GM12874 (cell line): ENCODE measurements around the gene SLC22A4.

Experiments
- CTCF ChIP-seq: IDR thresholded peaks from 2 replicates; pipeline ENCODE4 v1.5.1; 2011; ENCODE audit warnings: low read depth, mild to moderate bottlenecking, control low read depth, low read length, moderate library complexity; ENCODE audit not compliant: insufficient read depth

SLC22A4 gene

GRCh38 chr5:132295505-132296411 lies 1.6 kb downstream of the SLC22A4 start:
- TF ChIP-seq CTCF: no peak

DNA sequence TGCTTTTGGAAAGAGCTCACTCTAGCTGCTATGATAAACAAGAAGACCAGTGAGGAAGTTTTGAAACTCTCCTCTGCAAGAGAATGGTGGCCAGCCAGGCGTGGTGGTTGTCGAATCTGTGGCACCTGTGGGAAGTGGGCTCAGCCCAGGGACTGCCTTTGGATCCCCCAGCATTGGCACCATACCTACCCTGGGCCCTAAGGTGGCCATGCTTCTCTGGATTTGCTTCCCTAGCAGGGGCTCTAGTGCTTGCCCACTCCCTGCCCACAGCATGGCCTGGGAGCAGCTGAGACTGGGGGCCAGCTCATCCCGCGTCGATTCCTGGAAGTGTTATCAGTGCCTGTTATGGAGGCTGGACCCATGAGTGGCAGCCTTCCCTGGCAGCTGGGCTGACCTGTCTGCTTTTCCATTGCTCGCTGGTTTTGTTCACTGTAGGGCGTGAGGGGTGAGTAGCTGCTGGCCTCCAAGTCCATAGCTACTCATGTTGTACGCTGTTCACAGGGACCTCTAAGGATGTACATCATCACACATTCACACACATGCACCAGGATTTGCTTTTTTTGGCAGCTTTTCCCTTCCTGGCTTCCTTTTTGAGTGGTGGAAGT lies 2.3 kb downstream of the SLC22A4 start:
- TF ChIP-seq CTCF: no peak

- TF ChIP-seq CTCF: no peak
Measured at GRCh38 chr5:132297211-132297940, 3.2 kb downstream of the SLC22A4 start.

DNA sequence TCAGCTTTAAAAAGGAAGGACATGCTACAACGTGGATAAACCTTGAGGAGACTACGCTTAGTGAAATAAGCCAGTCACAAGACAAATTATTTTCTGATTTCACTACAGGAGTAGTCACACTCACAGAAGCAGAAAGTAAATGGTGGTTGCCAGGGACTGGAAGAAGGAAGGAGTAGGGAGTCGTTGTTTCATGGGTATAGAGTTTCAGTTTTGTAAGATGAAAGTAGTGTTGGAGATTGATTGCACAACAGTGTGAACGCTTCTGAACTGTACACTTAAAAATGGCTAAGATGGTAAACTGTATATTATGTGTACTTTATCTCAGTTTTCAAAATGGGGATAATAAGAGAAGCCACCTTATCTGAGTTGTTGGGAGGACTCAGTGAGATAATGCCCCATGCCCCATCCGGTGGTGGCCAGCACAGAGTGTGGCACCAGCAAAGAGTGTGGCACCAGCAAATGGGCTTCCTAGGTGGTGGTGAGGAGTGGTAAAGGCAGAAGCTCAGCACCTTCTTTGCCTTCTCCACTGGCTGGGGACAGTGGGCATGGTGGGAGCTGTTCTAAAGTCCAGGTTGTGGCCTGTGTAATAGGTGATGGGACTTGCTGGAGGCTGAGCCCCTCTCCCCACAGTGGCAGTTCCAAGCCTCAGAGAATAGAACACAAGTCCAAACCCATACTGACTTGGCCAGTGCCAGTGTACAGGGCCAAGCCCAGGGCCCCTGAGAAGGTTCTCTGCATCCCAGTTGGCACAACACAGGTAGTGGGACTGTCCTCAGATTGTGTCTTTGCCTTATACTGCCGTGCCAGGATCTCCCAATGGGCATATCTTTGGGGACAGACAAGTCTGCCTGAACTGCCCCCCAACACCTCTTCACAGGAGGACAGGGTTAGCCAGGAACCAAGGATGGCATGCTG lies 4.4 kb downstream of the SLC22A4 start:
- no peak for TF ChIP-seq CTCF

DNA sequence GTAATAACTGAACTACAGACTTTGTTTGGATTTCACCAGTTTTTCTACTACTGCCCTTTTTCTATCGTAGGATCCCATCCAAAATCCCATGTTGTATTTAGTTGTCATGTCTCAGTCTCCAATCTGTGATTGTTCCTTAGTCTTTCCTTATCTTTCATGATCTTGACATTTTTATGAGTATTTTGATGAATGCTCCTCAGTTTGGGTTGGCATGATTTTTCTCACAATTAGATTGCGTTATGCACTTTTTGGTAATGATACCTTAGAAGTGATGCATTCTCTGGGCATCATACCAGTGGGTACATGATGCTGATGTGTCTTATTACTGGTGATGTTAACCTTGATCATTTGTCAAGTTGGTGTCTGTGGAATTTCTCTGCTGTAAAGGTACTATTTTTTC lies 5.7 kb downstream of the SLC22A4 start:
- TF ChIP-seq CTCF: no peak

- TF ChIP-seq CTCF: no peak
Measured at GRCh38 chr5:132300577-132301343, 6.6 kb downstream of the SLC22A4 start.
